Hematopoietic multipotent progenitor cell treated with erythropoietin and hydrocortisone succinate and interleukin-3 and kit ligand, for 4 days (in vitro differentiated cells): ENCODE results near the gene LMTK3.

Experiments used
- DNase-seq: peaks from one replicate; pipeline ENCODE4 v3.0.0-alpha.2; 2015

The LMTK3 gene

GRCh38 chr19:48468772-48469288, 42.8 kb downstream of the LMTK3 start:
- DNase-seq: peak; percentile 100

- DNase-seq: no peak
These were observed 44.9 kb downstream of the LMTK3 start for GRCh38 chr19:48466561-48467325.

- no peak for DNase-seq
These were observed 46.4 kb downstream of the LMTK3 start for GRCh38 chr19:48465215-48465614.

GRCh38 chr19:48461982-48462655, 49.5 kb downstream of the LMTK3 start:
- peak; percentile 53 for DNase-seq

- DNase-seq: no peak
These were observed 50.0 kb downstream of the LMTK3 start for GRCh38 chr19:48461651-48461981.

GRCh38 chr19:48458016-48458415, 53.6 kb downstream of the LMTK3 start:
- DNase-seq: no peak

- no peak for DNase-seq
These were observed 54.8 kb downstream of the LMTK3 start for GRCh38 chr19:48456864-48457263.

- no peak for DNase-seq
These were observed 55.6 kb downstream of the LMTK3 start for GRCh38 chr19:48455908-48456562.

- peak; percentile 31 for DNase-seq
These were observed 56.3 kb downstream of the LMTK3 start, which contains the start of gene KCNJ14 for GRCh38 chr19:48455171-48455907. Gene KCNJ14 (plus strand): TSS chr19:48455574. CDS start chr19:48461725, 6,151 bp downstream.

- DNase-seq: no peak
These were observed 57.4 kb downstream of the LMTK3 start for GRCh38 chr19:48454150-48454730.

GRCh38 chr19:48452289-48453190, 59.1 kb downstream of the LMTK3 start:
- no peak for DNase-seq

- no peak for DNase-seq
These were observed 60.0 kb downstream of the LMTK3 start for GRCh38 chr19:48451624-48452023.

GRCh38 chr19:48450863-48451262, 60.8 kb downstream of the LMTK3 start:
- DNase-seq: no peak

GRCh38 chr19:48450441-48450840, 61.2 kb downstream of the LMTK3 start:
- no peak for DNase-seq

- DNase-seq: no peak
These were observed 63.1 kb downstream of the LMTK3 start for GRCh38 chr19:48448563-48448962.

- DNase-seq: no peak
These were observed 65.1 kb downstream of the LMTK3 start for GRCh38 chr19:48446579-48446978.

- DNase-seq: peak; percentile 99
These were observed 65.8 kb downstream of the LMTK3 start, which contains the start of gene GRWD1 for GRCh38 chr19:48445606-48446481. Gene GRWD1 (plus strand): TSS chr19:48445983. CDS start chr19:48446006, 23 bp downstream.

GRCh38 chr19:48445256-48445605, 66.4 kb downstream of the LMTK3 start:
- peak; percentile 97 for DNase-seq

- no peak for DNase-seq
These were observed 66.8 kb downstream of the LMTK3 start for GRCh38 chr19:48444936-48445200.

GRCh38 chr19:48444129-48444935, 67.3 kb downstream of the LMTK3 start:
- DNase-seq: no peak
